ENCODE results near the gene BEX4.
"Not testable (repeated sequence)": the region's sequence is repeated elsewhere in the genome, so short reads cannot be mapped to it uniquely, and the experiment has no call there.

BEX4 gene

GRCh38 chrX:103214870-103215424 lies at the start of gene BEX4:
TSS of gene BEX4 (plus strand) at chrX:103215108. CDS start at chrX:103216154, 1,046 bp downstream.
- TF ChIP-seq CTCF (IDR thresholded peaks at IDR 0.05; ENCODE audit: low read depth, low read length) (no peak), MAX (IDR thresholded peaks at IDR 0.05; ENCODE audit: low read depth, low read length) (no peak), MYC (IDR thresholded peaks at IDR 0.05; ENCODE audit: low read depth, low read length) (no peak), POLR2A (IDR thresholded peaks at IDR 0.05; ENCODE audit: extremely low read depth, insufficient read length) (no peak)
- DNase-seq (ENCODE audit: low read depth), result peak; percentile 2
- H3K4me3 ChIP-seq (ENCODE audit: low read depth, low read length), result no peak within 1 kb of the TSS

- no peak for TF ChIP-seq MAX (IDR thresholded peaks at IDR 0.05; ENCODE audit: low read depth, low read length)
- no peak for TF ChIP-seq MYC (IDR thresholded peaks at IDR 0.05; ENCODE audit: low read depth, low read length)
- TF ChIP-seq POLR2A (IDR thresholded peaks at IDR 0.05; ENCODE audit: extremely low read depth, insufficient read length), result no peak
- TF ChIP-seq CTCF (IDR thresholded peaks at IDR 0.05; ENCODE audit: low read depth, low read length), result no peak
- peak; percentile 10 for DNase-seq (ENCODE audit: low read depth)
- H3K4me3 ChIP-seq (ENCODE audit: low read depth, low read length), result no peak overlapping the region
These were observed 44.7 kb upstream of the BEX4 start for GRCh38 chrX:103170216-103170615.

- H3K4me3 ChIP-seq (ENCODE audit: low read depth, low read length), result no peak overlapping the region
- DNase-seq (ENCODE audit: low read depth), result no peak
- TF ChIP-seq POLR2A (IDR thresholded peaks at IDR 0.05; ENCODE audit: extremely low read depth, insufficient read length) (no peak), CTCF (IDR thresholded peaks at IDR 0.05; ENCODE audit: low read depth, low read length) (no peak), MAX (IDR thresholded peaks at IDR 0.05; ENCODE audit: low read depth, low read length) (no peak), MYC (IDR thresholded peaks at IDR 0.05; ENCODE audit: low read depth, low read length) (no peak)
These were observed 43.6 kb upstream of the BEX4 start for GRCh38 chrX:103171353-103171752.

GRCh38 chrX:103175256-103175655 lies 39.7 kb upstream of the BEX4 start:
- not testable (repeated sequence) for DNase-seq (ENCODE audit: low read depth); H3K4me3 ChIP-seq (ENCODE audit: low read depth, low read length)

- H3K4me3 ChIP-seq (ENCODE audit: low read depth, low read length), result no peak overlapping the region
- TF ChIP-seq POLR2A (IDR thresholded peaks at IDR 0.05; ENCODE audit: extremely low read depth, insufficient read length), result no peak
- TF ChIP-seq MAX (IDR thresholded peaks at IDR 0.05; ENCODE audit: low read depth, low read length), result no peak
- peak; percentile 75 for TF ChIP-seq CTCF (IDR thresholded peaks at IDR 0.05; ENCODE audit: low read depth, low read length)
- TF ChIP-seq MYC (IDR thresholded peaks at IDR 0.05; ENCODE audit: low read depth, low read length), result no peak
- peak; percentile 67 for DNase-seq (ENCODE audit: low read depth)
These were observed 38.8 kb upstream of the BEX4 start for GRCh38 chrX:103175944-103176753.

GRCh38 chrX:103177556-103177955 lies 37.4 kb upstream of the BEX4 start:
- TF ChIP-seq CTCF (IDR thresholded peaks at IDR 0.05; ENCODE audit: low read depth, low read length), result no peak
- no peak for TF ChIP-seq POLR2A (IDR thresholded peaks at IDR 0.05; ENCODE audit: extremely low read depth, insufficient read length)
- TF ChIP-seq MAX (IDR thresholded peaks at IDR 0.05; ENCODE audit: low read depth, low read length), result no peak
- TF ChIP-seq MYC (IDR thresholded peaks at IDR 0.05; ENCODE audit: low read depth, low read length), result no peak
- no peak overlapping the region for H3K4me3 ChIP-seq (ENCODE audit: low read depth, low read length)
- DNase-seq (ENCODE audit: low read depth), result no peak
